HCT116 (cell line): ENCODE measurements around the gene TMEM204. TPM values are rescaled to one million over a fixed set of nuclear protein-coding genes. Genes with fewer than 3 reads are reported as not detected.

Experiments
- ATAC-seq: fragments of 200-7000 bp; cut with Tn5 transposase; 2 replicates; pipeline ENCODE4 v1.9.1; 2020; ENCODE audit warnings: mild to moderate bottlenecking, moderate library complexity
- BruUV-seq: library from RNA; stranded (reverse); fragments of 400-500 nt; replicated peaks from 2 replicates; lab custom pipeline; 2021; lab: Mats Ljungman, UMichigan
- CTCF ChIA-PET: fragments of 300-600 bp; sonication (Branson Sonifier 250); formaldehyde crosslinking; loops from one replicate; lab custom pipeline; 2021; ENCODE audit warnings: antibody characterized with exemption; lab: Charles Lee
- POLR2A ChIA-PET: fragments of 300-600, 350-600 bp; sonication (Branson Sonifier 250); formaldehyde crosslinking; loops from one replicate; lab custom pipeline; 2021; ENCODE audit warnings: antibody characterized with exemption; lab: Charles Lee
- RAD21 ChIA-PET, 2 experiments: fragments of 300-600 bp; sonication (Branson Sonifier 250); formaldehyde crosslinking; loops; one replicate each; lab custom pipeline; 2023; ENCODE audit warnings: low total read pairs in 2 of 2; ENCODE audit not compliant: uncharacterized antibody in 2 of 2, unreplicated experiment in 2 of 2, low non-redundant PET in 1 of 2; lab: Charles Lee
- DNase-seq: peaks from one replicate; pipeline ENCODE4 v3.0.0-alpha.2; 2010; ENCODE audit warnings: low read depth, low spot score
- H2AFZ ChIP-seq: fragments of 200-600 bp; shearing (Covaris generic), sonication (generic); 2 replicates; pipeline ENCODE4 v1.6.1; 2017; ENCODE audit warnings: low read depth, mixed run types, mixed read lengths, antibody characterized with exemption, low read length; ENCODE audit not compliant: poor library complexity, severe bottlenecking
- H3K27ac ChIP-seq: 2 replicates; pipeline ENCODE4 v1.5.1; 2012; ENCODE audit warnings: low read depth, low read length
- H3K27me3 ChIP-seq: fragments of 200-600 bp; sonication (generic); 2 replicates; pipeline ENCODE4 v1.6.1; 2016; ENCODE audit warnings: mixed run types, low read length, mixed read lengths; ENCODE audit not compliant: insufficient read depth
- H3K36me3 ChIP-seq, 2 experiments: fragments of 200-500 bp in 1 of 2; fragments of 200-600 bp in 1 of 2; sonication (Bioruptor generic) in 1 of 2; sonication (generic) in 1 of 2; 2 replicates each; pipeline versions ENCODE4 v1.5.1 to v1.6.1; 2014 to 2016; ENCODE audit warnings: low read length in 2 of 2, inconsistent platforms in 1 of 2, mixed read lengths in 1 of 2, mixed run types in 1 of 2; ENCODE audit not compliant: insufficient read depth in 2 of 2, control insufficient read depth in 1 of 2
- H3K4me1 ChIP-seq, 2 experiments: fragments of 200-600 bp in 1 of 2; sonication (generic) in 1 of 2; 2 replicates each; pipeline versions ENCODE4 v1.5.1 to v1.6.1; 2012 to 2017; ENCODE audit warnings: low read length in 2 of 2, inconsistent platforms in 1 of 2, mild to moderate bottlenecking in 1 of 2, mixed read lengths in 1 of 2, mixed run types in 1 of 2, moderate library complexity in 1 of 2; ENCODE audit not compliant: insufficient read depth in 2 of 2, control insufficient read depth in 1 of 2
- H3K4me2 ChIP-seq: fragments of 200-600 bp; sonication (generic); 2 replicates; pipeline ENCODE4 v1.6.1; 2017; ENCODE audit warnings: mixed run types, low read length, mixed read lengths
- H3K4me3 ChIP-seq, 2 experiments: fragments of 200-600 bp in 1 of 2; sonication (generic) in 1 of 2; replicated peaks in 1 of 2; 2 replicates each; pipeline ENCODE4 v1.5.1; 2011 to 2016; ENCODE audit warnings: low read length in 2 of 2, control low read depth in 1 of 2, low read depth in 1 of 2, mild to moderate bottlenecking in 1 of 2, mixed read lengths in 1 of 2, mixed run types in 1 of 2
- H3K79me2 ChIP-seq: fragments of 200-600 bp; sonication (generic); 2 replicates; pipeline ENCODE4 v1.6.1; 2017; ENCODE audit warnings: mild to moderate bottlenecking, mixed run types, low read length, moderate library complexity, mixed read lengths; ENCODE audit not compliant: insufficient read depth
- H3K9ac ChIP-seq: fragments of 200-600 bp; sonication (generic); 2 replicates; pipeline ENCODE4 v1.6.1; 2016; ENCODE audit warnings: low read length, mixed read lengths
- H3K9me2 ChIP-seq: fragments of 200-600 bp; sonication (generic), shearing (Covaris generic); 2 replicates; pipeline ENCODE4 v1.6.1; 2017; ENCODE audit warnings: mixed run types, mild to moderate bottlenecking, moderate library complexity; ENCODE audit not compliant: insufficient read depth
- H3K9me3 ChIP-seq, 2 experiments: fragments of 200-500 bp in 1 of 2; fragments of 200-600 bp in 1 of 2; sonication (Bioruptor generic) in 1 of 2; sonication (generic) in 1 of 2; 2 replicates each; pipeline ENCODE4 v1.6.1; 2014 to 2017; ENCODE audit warnings: low read length in 2 of 2, mixed read lengths in 2 of 2, inconsistent platforms in 1 of 2, low read depth in 1 of 2, mild to moderate bottlenecking in 1 of 2, mixed run types in 1 of 2, moderate library complexity in 1 of 2; ENCODE audit not compliant: control insufficient read depth in 1 of 2, insufficient read depth in 1 of 2
- H4K20me1 ChIP-seq: fragments of 200-600 bp; sonication (generic), shearing (Covaris generic); 2 replicates; pipeline ENCODE4 v1.6.1; 2017; ENCODE audit warnings: mixed run types, mild to moderate bottlenecking, moderate library complexity; ENCODE audit not compliant: insufficient read depth
- CEBPB ChIP-seq: IDR thresholded peaks from 2 replicates; pipeline ENCODE4 v1.6.1; 2012; ENCODE audit warnings: low read depth
- ELF1 ChIP-seq: IDR thresholded peaks from 2 replicates; pipeline ENCODE4 v1.6.1; 2012; ENCODE audit warnings: low read depth, borderline replicate concordance
- FOSL1 ChIP-seq: IDR thresholded peaks from 2 replicates; pipeline ENCODE4 v1.6.1; 2012; ENCODE audit warnings: low read depth
- JUND ChIP-seq: IDR thresholded peaks from 2 replicates; pipeline ENCODE4 v1.6.1; 2012
- POLR2A ChIP-seq: IDR thresholded peaks from 2 replicates; pipeline ENCODE4 v1.7.0; 2011; ENCODE audit warnings: borderline replicate concordance; ENCODE audit not compliant: insufficient read depth, insufficient read length; ENCODE audit errors: extremely low read depth
- SP1 ChIP-seq: IDR thresholded peaks from 2 replicates; pipeline ENCODE4 v1.6.1; 2012; ENCODE audit warnings: low read depth
- TCF7L2 ChIP-seq: IDR thresholded peaks from 2 replicates; pipeline ENCODE4 v1.7.0; 2011; ENCODE audit warnings: borderline replicate concordance, inconsistent platforms; ENCODE audit not compliant: insufficient read depth, insufficient read length; ENCODE audit errors: extremely low read depth
- YY1 ChIP-seq: IDR thresholded peaks from 2 replicates; pipeline ENCODE4 v1.6.1; 2011; ENCODE audit warnings: low read length, low read depth, moderate library complexity, mild to moderate bottlenecking; ENCODE audit not compliant: insufficient replicate concordance; ENCODE audit errors: extremely low read depth
- ZFX ChIP-seq: fragments of 450-650 bp; IDR thresholded peaks from 2 replicates; pipeline ENCODE4 v1.6.1; 2017
- ZNF274 ChIP-seq: fragments of 200-500 bp; sonication (Bioruptor generic); IDR thresholded peaks from 2 replicates; pipeline ENCODE4 v1.6.1; 2014; ENCODE audit warnings: mild to moderate bottlenecking, low read depth, low read length, inconsistent platforms
- intact Hi-C: fragments of 100-400 bp; cut with micrococcal nuclease; formaldehyde crosslinking; loops from 2 replicates; pipeline ENCODE4 v1.10.0; 2022
- total RNA-seq: library from RNA; stranded (reverse); gene quantifications from one replicate; pipeline ENCODE4 v1.2.1, GENCODE V29; 2021; ENCODE audit not compliant: unreplicated experiment
- TF ChIP-seq, protein P1 (sequence below): IDR thresholded peaks from 2 replicates; pipeline ENCODE4 v1.6.1; 2012; ENCODE audit warnings: low read depth
- TF ChIP-seq, protein P2 (sequence below): IDR thresholded peaks from 2 replicates; pipeline ENCODE4 v1.6.1; 2012
- TF ChIP-seq, protein P3 (sequence below): IDR thresholded peaks from 2 replicates; pipeline ENCODE4 v1.6.1; 2011; ENCODE audit warnings: mild to moderate bottlenecking, low read length, moderate library complexity; ENCODE audit not compliant: insufficient replicate concordance; ENCODE audit errors: extremely low read depth

The TMEM204 gene
- total RNA-seq, 1 experiment from 2014 or later = 0.22 TPM

DNA sequence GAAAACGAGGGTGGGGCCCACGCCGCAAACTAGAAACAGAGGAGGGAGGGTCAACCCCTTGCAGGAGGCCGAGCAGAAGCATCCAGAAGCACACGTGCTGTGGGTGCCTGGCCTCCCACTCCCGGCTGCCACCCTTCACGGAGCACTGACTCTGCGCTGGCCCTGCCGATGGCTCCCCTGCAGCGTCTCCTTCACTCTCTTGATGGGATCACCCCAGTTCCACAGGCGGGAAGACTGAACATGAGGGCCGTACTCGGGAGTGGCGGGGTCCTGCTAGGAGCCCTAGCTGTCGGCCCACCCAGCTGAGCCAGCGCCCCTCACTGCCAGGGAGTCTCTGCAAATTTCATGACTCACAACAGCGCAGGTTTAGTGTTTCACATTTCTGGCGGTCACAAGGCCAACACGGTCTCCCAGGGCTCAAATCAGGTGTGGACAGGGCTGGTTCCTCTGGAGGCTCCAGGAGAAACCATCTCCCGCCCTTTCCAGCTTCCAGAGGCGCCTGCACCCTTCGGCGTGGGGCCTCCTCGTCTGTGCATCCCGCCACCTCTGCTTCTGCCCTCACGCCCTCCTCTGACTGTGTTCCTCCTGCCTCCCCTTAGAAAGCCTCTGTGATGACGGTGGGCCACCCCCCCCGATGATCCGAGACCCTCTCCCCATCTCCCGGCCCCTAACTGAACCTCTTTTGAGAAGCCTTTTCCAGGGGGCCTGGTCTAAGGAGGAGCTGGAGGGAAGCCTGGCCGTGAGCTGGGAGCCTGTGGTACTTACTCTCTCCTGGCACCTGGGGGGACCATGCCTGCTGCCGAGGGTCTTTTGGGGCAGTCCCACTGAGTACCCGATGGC is 46.7 kb upstream of the TMEM204 start:
- DNase-seq (no peak), ATAC-seq (no peak)
- Histone ChIP-seq H2AFZ (no peak overlapping the region), H3K9me3 (no peaks in the 10 kb centered on the region), H3K79me2 (no peaks in the 10 kb centered on the region), H3K9me2 (no peaks in the 10 kb centered on the region), H3K4me2 (no peak overlapping the region), H3K27me3 (no peaks in the 10 kb centered on the region), H3K9ac (no peak overlapping the region), H3K4me3 (no peak overlapping the region), H3K36me3 (no peaks in the 10 kb centered on the region), H3K27ac (no peak overlapping the region), H3K4me1 (no peaks in the 10 kb centered on the region; a peak in 1 of 4 replicates), H4K20me1 (no peaks in the 10 kb centered on the region)
- intact Hi-C loops = no loop called here
- ChIA-PET CTCF (no interaction called here), RAD21 (no interaction called here), POLR2A (no interaction called here)
- BruUV-seq = no TSS peak
- TF ChIP-seq ZFX (no peak), SP1 (no peak), TCF7L2 (no peak), ZNF274 (no peak), CEBPB (no peak), FOSL1 (no peak), YY1 (no peak), POLR2A (no peak), ELF1 (no peak), JUND (no peak)
- TF ChIP-seq, protein P1, sequence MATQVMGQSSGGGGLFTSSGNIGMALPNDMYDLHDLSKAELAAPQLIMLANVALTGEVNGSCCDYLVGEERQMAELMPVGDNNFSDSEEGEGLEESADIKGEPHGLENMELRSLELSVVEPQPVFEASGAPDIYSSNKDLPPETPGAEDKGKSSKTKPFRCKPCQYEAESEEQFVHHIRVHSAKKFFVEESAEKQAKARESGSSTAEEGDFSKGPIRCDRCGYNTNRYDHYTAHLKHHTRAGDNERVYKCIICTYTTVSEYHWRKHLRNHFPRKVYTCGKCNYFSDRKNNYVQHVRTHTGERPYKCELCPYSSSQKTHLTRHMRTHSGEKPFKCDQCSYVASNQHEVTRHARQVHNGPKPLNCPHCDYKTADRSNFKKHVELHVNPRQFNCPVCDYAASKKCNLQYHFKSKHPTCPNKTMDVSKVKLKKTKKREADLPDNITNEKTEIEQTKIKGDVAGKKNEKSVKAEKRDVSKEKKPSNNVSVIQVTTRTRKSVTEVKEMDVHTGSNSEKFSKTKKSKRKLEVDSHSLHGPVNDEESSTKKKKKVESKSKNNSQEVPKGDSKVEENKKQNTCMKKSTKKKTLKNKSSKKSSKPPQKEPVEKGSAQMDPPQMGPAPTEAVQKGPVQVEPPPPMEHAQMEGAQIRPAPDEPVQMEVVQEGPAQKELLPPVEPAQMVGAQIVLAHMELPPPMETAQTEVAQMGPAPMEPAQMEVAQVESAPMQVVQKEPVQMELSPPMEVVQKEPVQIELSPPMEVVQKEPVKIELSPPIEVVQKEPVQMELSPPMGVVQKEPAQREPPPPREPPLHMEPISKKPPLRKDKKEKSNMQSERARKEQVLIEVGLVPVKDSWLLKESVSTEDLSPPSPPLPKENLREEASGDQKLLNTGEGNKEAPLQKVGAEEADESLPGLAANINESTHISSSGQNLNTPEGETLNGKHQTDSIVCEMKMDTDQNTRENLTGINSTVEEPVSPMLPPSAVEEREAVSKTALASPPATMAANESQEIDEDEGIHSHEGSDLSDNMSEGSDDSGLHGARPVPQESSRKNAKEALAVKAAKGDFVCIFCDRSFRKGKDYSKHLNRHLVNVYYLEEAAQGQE = no peak
- TF ChIP-seq, protein P2, sequence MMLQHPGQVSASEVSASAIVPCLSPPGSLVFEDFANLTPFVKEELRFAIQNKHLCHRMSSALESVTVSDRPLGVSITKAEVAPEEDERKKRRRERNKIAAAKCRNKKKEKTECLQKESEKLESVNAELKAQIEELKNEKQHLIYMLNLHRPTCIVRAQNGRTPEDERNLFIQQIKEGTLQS = no peak
- TF ChIP-seq, protein P3, sequence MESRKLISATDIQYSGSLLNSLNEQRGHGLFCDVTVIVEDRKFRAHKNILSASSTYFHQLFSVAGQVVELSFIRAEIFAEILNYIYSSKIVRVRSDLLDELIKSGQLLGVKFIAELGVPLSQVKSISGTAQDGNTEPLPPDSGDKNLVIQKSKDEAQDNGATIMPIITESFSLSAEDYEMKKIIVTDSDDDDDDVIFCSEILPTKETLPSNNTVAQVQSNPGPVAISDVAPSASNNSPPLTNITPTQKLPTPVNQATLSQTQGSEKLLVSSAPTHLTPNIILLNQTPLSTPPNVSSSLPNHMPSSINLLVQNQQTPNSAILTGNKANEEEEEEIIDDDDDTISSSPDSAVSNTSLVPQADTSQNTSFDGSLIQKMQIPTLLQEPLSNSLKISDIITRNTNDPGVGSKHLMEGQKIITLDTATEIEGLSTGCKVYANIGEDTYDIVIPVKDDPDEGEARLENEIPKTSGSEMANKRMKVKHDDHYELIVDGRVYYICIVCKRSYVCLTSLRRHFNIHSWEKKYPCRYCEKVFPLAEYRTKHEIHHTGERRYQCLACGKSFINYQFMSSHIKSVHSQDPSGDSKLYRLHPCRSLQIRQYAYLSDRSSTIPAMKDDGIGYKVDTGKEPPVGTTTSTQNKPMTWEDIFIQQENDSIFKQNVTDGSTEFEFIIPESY = no peak
